ENCODE results near the gene ROBO1.
"Not testable (repeated sequence)": the region's sequence is repeated elsewhere in the genome, so short reads cannot be mapped to it uniquely, and the experiment has no call there.

ROBO1 gene

GRCh38 chr3:79767905-79768267 is at the start of gene ROBO1:
ROBO1 (minus strand) TSS chr3:79767998.
- no peak for DNase-seq (ENCODE audit: low read depth in 2 of 2)

DNA sequence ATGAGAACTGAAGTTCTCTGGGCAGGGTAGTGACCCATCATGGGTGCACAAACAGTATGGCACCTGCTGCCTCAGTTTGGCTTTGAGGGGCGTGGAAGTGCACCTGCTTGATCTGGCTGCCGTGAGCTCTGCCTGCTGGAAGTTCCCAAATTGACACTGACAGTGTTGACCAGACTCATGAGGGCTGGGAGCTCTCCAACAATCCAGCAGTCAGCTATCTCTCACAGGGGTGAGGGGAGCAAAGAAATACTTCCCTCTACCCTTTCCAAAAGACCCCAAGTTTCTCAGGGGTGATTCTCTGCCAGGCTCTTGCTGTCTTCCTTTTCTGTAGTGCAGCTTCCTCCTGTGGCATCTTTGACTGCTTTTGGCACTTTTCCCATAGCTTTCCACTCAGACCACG is 49.4 kb upstream of the ROBO1 start:
- DNase-seq (ENCODE audit: low read depth in 2 of 2) = no peak

DNA sequence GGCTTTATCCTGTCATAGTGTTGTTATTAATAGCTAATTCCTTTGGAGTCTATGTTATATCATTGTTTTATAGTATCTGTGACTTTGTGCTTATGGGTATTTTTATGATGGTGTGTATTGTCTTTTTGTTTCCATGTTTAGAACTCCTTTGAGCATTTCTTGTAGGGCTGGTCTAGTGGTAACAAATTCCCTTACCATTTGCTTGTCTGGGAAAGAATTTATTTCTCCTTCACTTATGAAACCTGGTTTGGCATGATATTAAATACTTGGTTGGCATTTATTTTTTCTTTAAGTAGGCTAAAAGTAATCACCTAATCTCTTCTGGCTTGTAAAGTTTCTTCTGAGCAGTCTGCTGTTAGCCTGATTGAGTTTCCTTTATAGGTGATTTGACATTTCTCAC is 47.7 kb upstream of the ROBO1 start:
- DNase-seq (ENCODE audit: low read depth in 2 of 2) = no peak

DNA sequence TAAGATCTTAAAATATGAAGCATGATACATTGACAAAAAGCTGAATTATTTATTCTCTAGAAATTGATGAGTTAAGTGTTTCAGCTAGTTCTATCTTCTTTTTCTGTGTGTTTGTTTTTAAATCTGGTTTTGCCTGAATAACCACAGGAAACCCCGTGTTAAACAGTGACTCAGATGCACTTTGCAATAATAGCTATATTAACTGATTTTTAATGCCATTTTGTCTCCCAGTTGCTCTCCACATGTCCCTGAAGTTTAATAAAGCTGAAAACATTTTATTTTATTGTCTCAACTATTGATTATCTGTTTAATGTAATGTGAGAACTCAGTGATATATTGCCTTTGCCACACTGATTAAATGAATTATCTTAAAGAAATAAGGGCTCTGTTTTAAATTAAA is 42.8 kb upstream of the ROBO1 start:
- DNase-seq (ENCODE audit: low read depth in 2 of 2) = no peak

GRCh38 chr3:79810092-79810491 is 42.3 kb upstream of the ROBO1 start:
- no peak for DNase-seq (ENCODE audit: low read depth in 2 of 2)

GRCh38 chr3:79809106-79809505 is 41.3 kb upstream of the ROBO1 start:
- no peak for DNase-seq (ENCODE audit: low read depth in 2 of 2)

DNA sequence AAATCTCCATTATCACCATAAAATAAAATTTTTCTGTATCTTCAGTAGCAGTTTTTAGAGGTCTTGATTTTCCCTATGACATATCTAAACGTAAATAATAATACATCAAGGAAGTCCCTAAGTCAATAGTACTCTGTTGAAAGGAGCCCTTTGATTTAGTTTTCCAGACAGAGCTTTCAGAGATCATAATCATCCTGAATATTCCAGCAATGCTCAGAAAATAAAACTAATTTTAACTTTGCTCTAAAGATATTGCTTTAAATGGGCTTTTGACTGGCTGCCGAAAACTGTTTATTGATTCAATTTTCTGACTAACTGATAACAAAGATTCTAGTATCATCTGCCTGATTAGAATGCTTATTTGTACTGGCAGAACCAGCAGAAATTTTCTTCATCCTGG is 40.7 kb upstream of the ROBO1 start:
- DNase-seq (ENCODE audit: low read depth in 2 of 2) = no peak

DNA sequence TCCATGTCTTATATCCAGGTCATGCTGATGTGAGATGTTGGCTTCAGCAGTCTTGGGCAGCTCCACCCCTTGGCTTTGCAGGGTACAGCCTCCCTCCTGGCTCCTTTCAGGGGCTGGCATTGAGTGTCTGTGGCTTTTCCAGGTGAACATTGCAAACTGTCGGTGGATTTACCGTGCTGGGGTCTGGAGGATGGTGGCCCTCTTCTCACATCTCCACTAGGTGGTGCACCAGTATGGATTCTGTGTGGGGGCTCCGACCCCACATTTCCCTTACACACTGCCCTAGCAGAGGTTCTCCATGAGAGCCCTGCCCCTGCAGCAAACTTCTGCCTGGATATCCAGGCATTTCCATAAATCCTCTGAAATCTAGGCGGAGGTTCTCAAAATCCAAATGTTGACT is 22.4 kb upstream of the ROBO1 start:
- not testable (repeated sequence) for DNase-seq (ENCODE audit: low read depth in 2 of 2)

GRCh38 chr3:79773291-79773690 is 5.5 kb upstream of the ROBO1 start:
- DNase-seq (ENCODE audit: low read depth in 2 of 2) = no peak

GRCh38 chr3:79769229-79769628 is 1.4 kb upstream of the ROBO1 start:
- DNase-seq (ENCODE audit: low read depth in 2 of 2) = no peak

DNA sequence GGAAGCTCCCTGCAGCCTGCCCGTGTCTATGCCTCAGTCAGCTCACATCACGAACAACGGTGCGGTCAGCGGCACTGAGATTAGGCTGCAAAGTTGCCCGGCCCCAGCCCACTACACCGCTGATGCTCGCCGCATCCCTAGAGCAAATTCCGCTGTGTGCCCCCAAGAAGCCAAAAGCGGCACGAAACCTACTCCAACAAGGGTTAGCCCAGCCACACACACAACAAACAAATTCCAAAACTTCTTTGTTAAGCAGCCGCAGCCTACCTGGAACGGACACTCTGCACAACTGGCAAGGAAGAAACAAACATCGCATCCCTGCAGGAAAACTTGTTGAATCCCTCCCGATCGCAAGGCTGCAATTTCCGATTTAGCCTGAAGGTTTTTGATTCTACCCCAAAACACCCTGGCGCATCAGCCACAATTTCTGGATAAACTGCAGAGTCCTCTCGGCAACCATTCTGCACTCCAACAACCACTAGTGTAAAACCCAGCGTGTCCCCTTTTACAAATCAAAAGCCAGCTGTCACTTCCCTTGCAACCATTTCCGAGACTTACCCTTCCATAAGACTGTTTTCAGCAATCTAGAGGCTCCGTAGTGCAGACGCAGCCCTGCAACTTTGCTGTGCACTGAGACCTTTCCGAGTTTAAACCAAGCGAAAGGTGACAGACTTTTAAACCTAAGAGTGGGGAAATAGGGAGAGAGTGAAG is 449 bp downstream of the ROBO1 start:
- DNase-seq (ENCODE audit: low read depth in 2 of 2) = no peak

DNA sequence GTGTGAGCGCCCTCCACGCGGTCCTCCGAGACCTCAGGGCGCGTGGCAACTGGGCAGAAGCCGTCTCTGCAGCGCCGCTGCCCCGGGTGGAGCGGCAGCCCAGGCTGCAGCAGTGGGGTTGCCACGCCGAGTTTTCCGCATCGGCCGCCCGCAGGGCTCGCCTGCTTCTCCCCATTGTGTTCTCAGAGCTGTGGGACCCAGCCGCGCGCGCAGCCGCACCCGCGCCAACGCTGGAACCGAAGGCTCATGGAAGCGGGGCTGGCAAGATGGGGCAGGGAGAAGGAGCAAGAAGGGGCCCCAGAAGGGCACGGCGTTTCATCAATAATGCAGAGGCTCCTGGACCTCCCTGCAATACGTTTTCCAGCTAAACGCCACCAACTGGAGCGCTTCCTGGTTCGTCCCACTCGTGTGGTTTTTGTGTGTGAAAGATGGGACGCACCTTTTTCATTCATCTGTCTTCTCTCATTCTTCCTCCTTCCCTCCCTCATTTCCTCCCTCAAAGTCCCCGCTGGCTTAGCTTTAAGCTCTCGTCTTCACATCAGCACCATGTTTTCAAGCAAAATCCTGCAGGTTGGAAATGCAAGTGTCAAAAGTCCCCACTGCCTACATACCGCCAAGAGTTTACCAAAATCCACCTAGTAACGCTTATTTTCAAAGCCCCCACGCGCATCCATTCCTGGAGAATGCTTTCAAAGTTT is 1.2 kb downstream of the ROBO1 start:
- DNase-seq (ENCODE audit: low read depth in 2 of 2) = no peak

GRCh38 chr3:79765911-79766310 is 1.9 kb downstream of the ROBO1 start:
- DNase-seq (ENCODE audit: low read depth in 2 of 2) = no peak

DNA sequence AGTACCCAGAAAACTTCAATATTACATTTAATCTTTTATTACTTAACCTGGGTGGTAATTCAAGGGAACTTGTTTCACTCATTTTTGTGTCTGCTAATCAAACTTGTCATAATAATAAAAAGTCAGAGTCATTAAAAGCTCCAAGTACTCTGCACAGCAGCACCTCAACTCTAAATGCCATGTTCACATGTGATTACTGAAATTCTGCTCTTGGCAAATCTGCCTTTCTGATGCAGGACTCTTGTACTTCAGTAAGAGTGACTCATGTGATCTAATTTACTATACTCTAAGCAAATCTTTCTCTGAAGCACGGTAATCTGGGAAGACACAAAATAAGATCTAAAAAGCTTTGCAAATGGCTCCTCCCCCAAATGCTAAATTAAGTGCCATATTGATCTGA is 6.4 kb downstream of the ROBO1 start:
- DNase-seq (ENCODE audit: low read depth in 2 of 2) = no peak

DNA sequence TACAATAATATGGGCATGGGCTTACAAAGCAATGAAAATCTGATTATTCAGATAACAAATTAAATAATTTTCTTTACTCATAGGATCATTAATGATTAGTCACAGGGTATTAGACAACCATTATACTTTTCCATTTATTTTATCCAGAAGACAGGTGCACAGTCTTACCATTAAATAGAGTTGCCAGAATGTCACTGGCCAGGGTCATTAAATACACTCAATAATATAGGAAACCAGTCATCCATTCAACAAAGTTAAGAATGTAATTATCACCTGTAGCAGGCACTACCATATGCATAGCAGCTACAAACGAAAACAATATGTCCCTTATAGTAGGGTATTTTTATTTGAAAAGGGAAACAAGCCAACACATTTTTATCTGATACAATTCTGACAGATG is 16.1 kb downstream of the ROBO1 start:
- DNase-seq (ENCODE audit: low read depth in 2 of 2) = no peak

GRCh38 chr3:79737530-79737929 is 30.3 kb downstream of the ROBO1 start:
- DNase-seq (ENCODE audit: low read depth in 2 of 2) = no peak

- DNase-seq (ENCODE audit: low read depth in 2 of 2) = no peak
Observed at GRCh38 chr3:79729096-79729495, 38.7 kb downstream of the ROBO1 start.

DNA sequence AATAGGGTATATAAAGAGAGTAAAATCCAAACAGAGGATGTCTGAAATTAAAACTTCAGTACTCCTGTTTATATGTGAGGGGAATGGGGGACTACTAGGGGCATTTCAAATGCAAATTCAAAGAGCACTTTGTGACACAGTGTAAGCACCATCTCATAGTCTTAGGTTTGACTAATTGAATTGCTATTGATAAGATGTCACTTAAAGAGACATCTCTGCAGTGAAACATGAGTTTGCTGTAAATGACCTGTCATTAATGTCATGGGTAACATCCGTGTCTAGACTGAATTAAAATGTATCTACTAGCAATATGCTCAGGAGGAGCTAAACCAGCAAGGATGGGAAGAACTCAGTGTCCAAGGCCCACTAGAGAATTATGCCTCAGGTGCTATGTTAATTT is 41.0 kb downstream of the ROBO1 start:
- DNase-seq (ENCODE audit: low read depth in 2 of 2) = no peak

GRCh38 chr3:79724206-79724605 is 43.6 kb downstream of the ROBO1 start:
- no peak for DNase-seq (ENCODE audit: low read depth in 2 of 2)

- no peak for DNase-seq (ENCODE audit: low read depth in 2 of 2)
Observed at GRCh38 chr3:79690072-79690471, 77.7 kb downstream of the ROBO1 start.

DNA sequence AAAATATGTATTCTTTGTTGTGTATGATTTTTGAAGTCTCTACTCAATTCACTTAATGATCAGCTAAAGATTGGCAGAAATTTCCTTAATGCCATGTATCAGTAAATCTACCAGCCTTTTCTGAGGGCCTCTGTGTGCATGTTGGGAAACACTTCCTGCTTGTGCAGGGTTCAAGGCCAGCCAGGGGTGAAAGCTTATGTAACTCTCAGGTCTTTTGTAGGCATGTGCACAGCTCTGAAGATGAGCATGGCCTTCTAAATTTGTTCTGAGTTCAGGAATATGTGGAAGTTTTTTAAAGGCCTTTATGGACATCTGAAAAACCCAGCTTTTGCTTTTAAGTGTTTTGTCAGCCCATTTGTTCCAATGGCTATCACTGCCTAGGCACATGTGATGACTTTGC is 82.7 kb downstream of the ROBO1 start:
- DNase-seq (ENCODE audit: low read depth in 2 of 2) = no peak

DNA sequence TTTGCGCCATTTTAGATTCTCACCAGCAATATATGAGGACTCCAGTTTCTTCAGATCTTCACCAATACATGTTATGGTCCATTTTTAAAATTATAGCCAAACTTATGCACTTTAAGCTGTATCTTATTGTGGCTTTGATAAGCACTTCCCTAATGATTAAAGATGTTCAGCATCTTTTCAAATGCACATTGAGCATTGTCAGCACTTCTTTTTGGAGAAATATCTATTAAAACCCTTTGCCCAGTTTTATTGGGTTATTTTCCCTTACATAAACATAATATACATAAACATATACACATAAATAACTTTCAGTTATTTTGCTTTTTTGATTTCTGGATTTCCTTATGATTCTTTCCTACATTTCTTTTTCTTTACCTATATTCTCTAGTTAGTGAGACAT is 83.8 kb downstream of the ROBO1 start:
- no peak for DNase-seq (ENCODE audit: low read depth in 2 of 2)

GRCh38 chr3:79672731-79673130 is 95.1 kb downstream of the ROBO1 start:
- DNase-seq (ENCODE audit: low read depth in 2 of 2) = no peak

DNA sequence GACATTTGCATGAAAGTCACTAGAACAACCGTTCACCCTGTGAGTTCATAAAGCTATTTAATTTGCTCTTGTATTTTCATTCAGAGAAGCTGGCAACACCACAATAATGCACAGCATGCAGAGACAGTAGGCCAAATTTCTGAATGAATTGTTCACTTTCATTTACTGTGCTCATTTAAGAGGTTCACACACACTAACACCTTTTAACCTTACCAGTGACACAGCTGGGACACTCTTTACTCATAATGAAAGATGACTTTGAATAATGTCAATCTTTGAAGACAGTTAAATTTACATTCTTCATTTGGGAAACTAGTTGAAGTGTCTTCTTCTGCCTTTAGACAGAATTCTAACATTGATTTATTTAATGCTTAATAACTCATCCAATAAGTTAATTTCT is 95.7 kb downstream of the ROBO1 start:
- no peak for DNase-seq (ENCODE audit: low read depth in 2 of 2)
